Measurements from ENCODE around the gene UBAC2. TPM values are rescaled to one million over a fixed set of nuclear protein-coding genes. Genes with fewer than 3 reads are reported as not detected.

The UBAC2 gene
- total and polyA plus RNA-seq, 2 donors (not counting 3 experiments of a cell fraction or from before 2014, with no cell fraction given) = 45.7 to 54.4 TPM

DNA sequence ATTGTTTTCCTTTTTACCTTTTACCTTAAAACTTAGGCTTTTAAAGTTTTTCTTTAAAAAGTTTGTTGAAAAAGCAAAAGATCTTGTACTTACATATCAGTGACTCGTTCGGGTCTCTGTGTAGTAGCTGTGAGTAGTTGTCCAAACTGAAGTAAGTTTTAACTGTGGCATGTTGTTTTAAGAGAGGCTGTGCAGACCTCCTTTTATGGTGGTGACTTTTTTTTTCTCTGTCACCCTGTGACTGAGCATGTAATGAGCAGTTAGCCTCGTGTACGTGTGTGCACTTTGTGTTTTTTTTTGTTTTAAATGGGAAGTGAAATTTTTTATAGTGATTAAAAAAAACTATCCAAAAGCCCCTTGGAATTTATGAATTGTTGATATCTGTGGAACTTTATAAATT is 106.6 kb downstream of the UBAC2 start, which contains the start of gene GPR183:
Gene GPR183 (minus strand): TSS at position 153 of the 400 bp plus-strand sequence. CDS start 11,254 bp downstream, outside the sequence.
- no peak for FAIRE-seq
- CTCF ChIA-PET = interaction anchor here (1.3 to 1.6 kb wide), 4 partner anchors 24 to 81 kb away, joined by 3 to 4 read pairs (median 4); no protein-coding TSS in a partner anchor
- no TSS peak for BruUV-seq (replicated peaks)
- H2AFZ ChIP-seq (ENCODE audit: low read depth, low read length) = no peak within 1 kb of the TSS
- H3K9ac ChIP-seq (replicated peaks; ENCODE audit: extremely low read depth, insufficient read depth, low read length) = peak within 1 kb of the TSS; percentile 44
- H3K9me3 ChIP-seq (replicated peaks; ENCODE audit: control insufficient read depth, insufficient read depth, low read length) = no peaks in the 10 kb centered on the region
- peaks cover 17% of the 10 kb centered on the region for H3K4me1 ChIP-seq (ENCODE audit: control insufficient read depth, extremely low read depth, insufficient read depth, low read length)
- intact Hi-C loops (cut with micrococcal nuclease) = no loop called here
- H4K20me1 ChIP-seq (replicated peaks; ENCODE audit: control insufficient read depth, extremely low read depth, insufficient read depth, low read length) = no peaks in the 10 kb centered on the region
- POLR2A ChIA-PET = no interaction called here
- peak within 1 kb of the TSS; percentile 79 for H3K27ac ChIP-seq (ENCODE audit: insufficient read depth, low read depth, low read length)
- H3K36me3 ChIP-seq (ENCODE audit: control insufficient read depth in 2 of 2, extremely low read depth in 1 of 2, insufficient read depth in 2 of 2, low read length in 2 of 2) = no peaks in the 10 kb centered on the region
- no peak for TF ChIP-seq CTCF (IDR thresholded peaks at IDR 0.05; ENCODE audit: extremely low read depth in 1 of 2, insufficient read depth in 1 of 2, low read depth in 1 of 2, low read length in 2 of 2)
- TF ChIP-seq POLR2AphosphoS5 (IDR thresholded peaks at IDR 0.05; ENCODE audit: insufficient read depth, low read depth, low read length) = no peak
- no peak for TF ChIP-seq MAX (IDR thresholded peaks at IDR 0.05; ENCODE audit: insufficient read depth, insufficient read length)
- TF ChIP-seq JUN (IDR thresholded peaks at IDR 0.05; ENCODE audit: borderline replicate concordance, insufficient read depth, insufficient read length, low read depth) = no peak
- no peak for TF ChIP-seq GATA2 (IDR thresholded peaks at IDR 0.05; ENCODE audit: insufficient read depth, insufficient read length, low read depth, low read length)
- TF ChIP-seq FOS (IDR thresholded peaks at IDR 0.05; ENCODE audit: borderline replicate concordance, insufficient read depth, low read length) = no peak
- TF ChIP-seq POLR2A (IDR thresholded peaks at IDR 0.05; ENCODE audit: low read depth, low read length) = no peak
- TF ChIP-seq MYC (IDR thresholded peaks at IDR 0.05; ENCODE audit: low read depth, low read length) = no peak
- no peak for TF ChIP-seq EZH2 (IDR thresholded peaks at IDR 0.05; ENCODE audit: borderline replicate concordance, low read depth, low read length, severe bottlenecking)
- no peak within 1 kb of the TSS for H3K4me3 ChIP-seq (replicated peaks in 1 of 3; ENCODE audit: insufficient read depth in 1 of 3, low read depth in 1 of 3, low read length in 3 of 3)
- no peaks in the 10 kb centered on the region for H3K9me1 ChIP-seq (replicated peaks; ENCODE audit: control insufficient read depth, extremely low read depth, insufficient read depth, low read length)
- dilution Hi-C loops (cut with MboI; ENCODE audit: extremely low pct_ligation_motif_present, low sequenced_read_pairs) = no loop called here
- peak; percentile 58 for DNase-seq (ENCODE audit: low read depth, low spot score)
- peak within 1 kb of the TSS; percentile 33 for H3K4me2 ChIP-seq (ENCODE audit: insufficient read depth, low read length)
- H3K79me2 ChIP-seq (ENCODE audit: control insufficient read depth, insufficient read depth, low read length) = no peaks in the 10 kb centered on the region
- no peaks in the 10 kb centered on the region for H3K27me3 ChIP-seq (ENCODE audit: control insufficient read depth in 2 of 2, insufficient read depth in 2 of 2, low read length in 2 of 2)
